A549 (cell line): ENCODE measurements around the gene PCTP.
A peak's percentile ranks its signal among the peaks of the same experiment; 100 is the strongest.

Experiments
- CHD2 ChIP-seq: fragments of 150-350 bp; IDR thresholded peaks from 2 replicates; pipeline ENCODE4 v1.6.1; 2014; ENCODE audit warnings: low read length; ENCODE audit not compliant: partially characterized antibody
- CTCF ChIP-seq: fragments of >200 bp; sonication (Bioruptor Twin); formaldehyde crosslinking; IDR thresholded peaks from 3 replicates; pipeline ENCODE4 v1.5.1; 2016
- EHMT2 ChIP-seq: fragments of 200-600 bp; sonication (generic); IDR thresholded peaks from 2 replicates; pipeline ENCODE4 v1.6.1; 2016; ENCODE audit warnings: antibody characterized with exemption, low read depth, mild to moderate bottlenecking, moderate library complexity
- ESRRA ChIP-seq: fragments of 150-350 bp; IDR thresholded peaks from 2 replicates; pipeline ENCODE4 v1.6.1; 2014; ENCODE audit warnings: mild to moderate bottlenecking, low read length, borderline replicate concordance
- FOXS1 ChIP-seq: fragments of 250-450 bp; sonication (Bioruptor Pico); IDR thresholded peaks from 2 replicates; pipeline ENCODE4 v1.5.0; 2020; ENCODE audit warnings: mild to moderate bottlenecking, moderate library complexity
- MAX ChIP-seq: IDR thresholded peaks from 2 replicates; pipeline ENCODE4 v1.6.1; 2012
- POLR2A ChIP-seq: IDR thresholded peaks from 2 replicates; pipeline ENCODE4 v1.6.1; 2012; ENCODE audit warnings: mild to moderate bottlenecking, low read length
- RAD21 ChIP-seq, 2 experiments: fragments of >200 bp in 1 of 2; sonication (Bioruptor Twin) in 1 of 2; formaldehyde crosslinking in 1 of 2; IDR thresholded peaks in 1 of 2; conservative IDR thresholded peaks in 1 of 2; 2 replicates in 1 of 2; 3 replicates in 1 of 2; pipeline ENCODE4 v1.6.1; 2012 to 2018; ENCODE audit warnings: inconsistent platforms in 1 of 2
- RCOR1 ChIP-seq: fragments of 150-350 bp; IDR thresholded peaks from 2 replicates; pipeline ENCODE4 v1.6.1; 2014; ENCODE audit warnings: antibody characterized with exemption, low read length, low read depth
- SMC3 ChIP-seq: fragments of >200 bp; sonication (Bioruptor Twin); formaldehyde crosslinking; IDR thresholded peaks from 3 replicates; pipeline ENCODE4 v1.6.1; 2018; ENCODE audit warnings: inconsistent platforms
- TP53 ChIP-seq: fragments of 250-450 bp; sonication (Bioruptor Pico); IDR thresholded peaks from 2 replicates; pipeline ENCODE4 v1.5.0; 2021; ENCODE audit warnings: mild to moderate bottlenecking, moderate library complexity
- USF2 ChIP-seq: fragments of 450-650 bp; IDR thresholded peaks from 2 replicates; pipeline ENCODE4 v1.6.1; 2014; ENCODE audit warnings: antibody characterized with exemption
- TF ChIP-seq, protein P1 (sequence below): fragments of 200-600 bp; sonication (generic); IDR thresholded peaks from 2 replicates; pipeline ENCODE4 v1.6.1; 2016; ENCODE audit warnings: antibody characterized with exemption, mild to moderate bottlenecking, moderate library complexity
- TF ChIP-seq, protein P2 (sequence below): fragments of 150-350 bp; IDR thresholded peaks from 2 replicates; pipeline ENCODE4 v1.6.1; 2014; ENCODE audit warnings: low read depth, mild to moderate bottlenecking, low read length

DNA sequence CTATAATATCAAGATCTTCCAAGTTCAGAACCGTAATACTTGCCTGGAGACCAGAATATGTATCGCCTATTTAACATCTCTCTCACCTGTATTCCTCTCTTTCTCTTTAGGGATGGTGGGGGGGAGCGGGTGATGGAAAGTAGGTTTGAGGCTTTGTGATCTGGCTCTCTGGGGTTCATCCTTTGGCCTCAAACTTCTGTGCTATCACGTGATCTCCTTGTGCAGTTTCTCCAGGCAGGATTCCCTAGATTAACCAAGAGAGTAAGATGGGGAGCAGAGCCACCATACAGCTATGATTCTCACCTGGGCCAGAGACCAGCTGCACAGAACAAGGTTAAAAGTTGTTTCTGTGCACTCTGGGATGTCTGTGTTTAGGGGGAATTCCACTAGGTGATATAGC lies 33.4 kb upstream of the PCTP start:
- TF ChIP-seq RCOR1 (no peak), CTCF (no peak), SMC3 (no peak), FOXS1 (CRISPR knock-in tag) (no peak), TP53 (CRISPR knock-in tag) (no peak), USF2 (0 out of 2 replicates have a peak, but pooled peaks have one; percentile 3), EHMT2 (no peak), MAX (no peak), RAD21 (conservative IDR thresholded peaks at IDR 0.05 in 1 of 2, IDR thresholded peaks at IDR 0.05 in 1 of 2) (no peak), POLR2A (no peak), ESRRA (no peak), CHD2 (no peak)
- TF ChIP-seq, protein P1, sequence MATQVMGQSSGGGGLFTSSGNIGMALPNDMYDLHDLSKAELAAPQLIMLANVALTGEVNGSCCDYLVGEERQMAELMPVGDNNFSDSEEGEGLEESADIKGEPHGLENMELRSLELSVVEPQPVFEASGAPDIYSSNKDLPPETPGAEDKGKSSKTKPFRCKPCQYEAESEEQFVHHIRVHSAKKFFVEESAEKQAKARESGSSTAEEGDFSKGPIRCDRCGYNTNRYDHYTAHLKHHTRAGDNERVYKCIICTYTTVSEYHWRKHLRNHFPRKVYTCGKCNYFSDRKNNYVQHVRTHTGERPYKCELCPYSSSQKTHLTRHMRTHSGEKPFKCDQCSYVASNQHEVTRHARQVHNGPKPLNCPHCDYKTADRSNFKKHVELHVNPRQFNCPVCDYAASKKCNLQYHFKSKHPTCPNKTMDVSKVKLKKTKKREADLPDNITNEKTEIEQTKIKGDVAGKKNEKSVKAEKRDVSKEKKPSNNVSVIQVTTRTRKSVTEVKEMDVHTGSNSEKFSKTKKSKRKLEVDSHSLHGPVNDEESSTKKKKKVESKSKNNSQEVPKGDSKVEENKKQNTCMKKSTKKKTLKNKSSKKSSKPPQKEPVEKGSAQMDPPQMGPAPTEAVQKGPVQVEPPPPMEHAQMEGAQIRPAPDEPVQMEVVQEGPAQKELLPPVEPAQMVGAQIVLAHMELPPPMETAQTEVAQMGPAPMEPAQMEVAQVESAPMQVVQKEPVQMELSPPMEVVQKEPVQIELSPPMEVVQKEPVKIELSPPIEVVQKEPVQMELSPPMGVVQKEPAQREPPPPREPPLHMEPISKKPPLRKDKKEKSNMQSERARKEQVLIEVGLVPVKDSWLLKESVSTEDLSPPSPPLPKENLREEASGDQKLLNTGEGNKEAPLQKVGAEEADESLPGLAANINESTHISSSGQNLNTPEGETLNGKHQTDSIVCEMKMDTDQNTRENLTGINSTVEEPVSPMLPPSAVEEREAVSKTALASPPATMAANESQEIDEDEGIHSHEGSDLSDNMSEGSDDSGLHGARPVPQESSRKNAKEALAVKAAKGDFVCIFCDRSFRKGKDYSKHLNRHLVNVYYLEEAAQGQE = no peak
- TF ChIP-seq, protein P2, sequence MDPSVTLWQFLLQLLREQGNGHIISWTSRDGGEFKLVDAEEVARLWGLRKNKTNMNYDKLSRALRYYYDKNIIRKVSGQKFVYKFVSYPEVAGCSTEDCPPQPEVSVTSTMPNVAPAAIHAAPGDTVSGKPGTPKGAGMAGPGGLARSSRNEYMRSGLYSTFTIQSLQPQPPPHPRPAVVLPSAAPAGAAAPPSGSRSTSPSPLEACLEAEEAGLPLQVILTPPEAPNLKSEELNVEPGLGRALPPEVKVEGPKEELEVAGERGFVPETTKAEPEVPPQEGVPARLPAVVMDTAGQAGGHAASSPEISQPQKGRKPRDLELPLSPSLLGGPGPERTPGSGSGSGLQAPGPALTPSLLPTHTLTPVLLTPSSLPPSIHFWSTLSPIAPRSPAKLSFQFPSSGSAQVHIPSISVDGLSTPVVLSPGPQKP = no peak
